T-helper 1 cell treated with Interleukin-12 subunit alpha and Interleukin-12 subunit beta and Interleukin-4 antibody, amounts not matched to agents 30 μg/mL and 1 μg/mL, for 36 hours (primary cell): ENCODE results near the gene HADHA.
A peak's percentile ranks its signal among the peaks of the same experiment; 100 is the strongest.
"Not testable (repeated sequence)": the region's sequence is repeated elsewhere in the genome, so short reads cannot be mapped to it uniquely, and the experiment has no call there.

ENCODE experiments used
- H3K27ac Mint-ChIP-seq: one replicate; pipeline ENCODE4 v1.8.0; 2021; ENCODE audit warnings: mild to moderate bottlenecking, mixed read lengths
- H3K27me3 Mint-ChIP-seq: one replicate; pipeline ENCODE4 v1.8.0; 2021; ENCODE audit warnings: low read depth, mixed read lengths
- H3K36me3 Mint-ChIP-seq: one replicate; pipeline ENCODE4 v1.8.0; 2021; ENCODE audit warnings: low read depth, mixed read lengths
- H3K4me1 Mint-ChIP-seq: one replicate; pipeline ENCODE4 v1.8.0; 2021; ENCODE audit warnings: low read depth, mixed read lengths
- H3K4me3 Mint-ChIP-seq: one replicate; pipeline ENCODE4 v1.8.0; 2021; ENCODE audit warnings: mild to moderate bottlenecking, moderate library complexity, mixed read lengths
- H3K9me3 Mint-ChIP-seq: one replicate; pipeline ENCODE4 v1.8.0; 2021; ENCODE audit warnings: mixed read lengths

The HADHA gene

GRCh38 chr2:26268213-26268612 is 23.8 kb upstream of the HADHA start:
- peaks cover 5% of the 10 kb centered on the region for H3K4me1 Mint-ChIP-seq
- H3K4me3 Mint-ChIP-seq = no peak overlapping the region
- H3K27me3 Mint-ChIP-seq = no peaks in the 10 kb centered on the region
- H3K27ac Mint-ChIP-seq = no peak overlapping the region
- no peaks in the 10 kb centered on the region for H3K9me3 Mint-ChIP-seq
- H3K36me3 Mint-ChIP-seq = peaks cover 14% of the 10 kb centered on the region

- H3K36me3 Mint-ChIP-seq = peaks cover 19% of the 10 kb centered on the region
- H3K27ac Mint-ChIP-seq, H3K27me3 Mint-ChIP-seq, H3K9me3 Mint-ChIP-seq, H3K4me1 Mint-ChIP-seq, H3K4me3 Mint-ChIP-seq: not testable (repeated sequence)
Measured at GRCh38 chr2:26258836-26259235, 14.4 kb upstream of the HADHA start.

GRCh38 chr2:26255759-26256384 is 11.4 kb upstream of the HADHA start:
- no peak overlapping the region for H3K27ac Mint-ChIP-seq

GRCh38 chr2:26251893-26252292 is 7.5 kb upstream of the HADHA start:
- Mint-ChIP-seq H3K36me3 (peaks cover 4% of the 10 kb centered on the region), H3K27me3 (no peaks in the 10 kb centered on the region), H3K27ac (no peak overlapping the region), H3K4me1 (peaks cover 14% of the 10 kb centered on the region), H3K9me3 (no peaks in the 10 kb centered on the region), H3K4me3 (no peak overlapping the region)

More at GRCh38 chr2:26255759-26256384, 11.4 kb upstream of the HADHA start:
- Mint-ChIP-seq H3K27me3 (no peaks in the 10 kb centered on the region), H3K36me3 (peaks cover 14% of the 10 kb centered on the region), H3K9me3 (no peaks in the 10 kb centered on the region), H3K4me3 (no peak overlapping the region), H3K4me1 (peaks cover 10% of the 10 kb centered on the region)

- Mint-ChIP-seq H3K4me1 (peaks cover 28% of the 10 kb centered on the region), H3K4me3 (no peak overlapping the region), H3K27ac (no peak overlapping the region), H3K27me3 (no peaks in the 10 kb centered on the region), H3K36me3 (no peaks in the 10 kb centered on the region), H3K9me3 (no peaks in the 10 kb centered on the region)
Measured at GRCh38 chr2:26249625-26250024, 5.2 kb upstream of the HADHA start.

- Mint-ChIP-seq H3K27ac (peak overlapping the region; percentile 6), H3K36me3 (no peaks in the 10 kb centered on the region), H3K4me1 (peaks cover 32% of the 10 kb centered on the region), H3K4me3 (peak overlapping the region; percentile 94), H3K27me3 (no peaks in the 10 kb centered on the region), H3K9me3 (no peaks in the 10 kb centered on the region)
Measured at GRCh38 chr2:26246818-26247217, 2.4 kb upstream of the HADHA start.

- peaks cover 31% of the 10 kb centered on the region for H3K4me1 Mint-ChIP-seq
- H3K4me3 Mint-ChIP-seq = peak overlapping the region; percentile 94
- peak overlapping the region; percentile 94 for H3K27ac Mint-ChIP-seq
Measured at GRCh38 chr2:26245810-26246209, 1.4 kb upstream of the HADHA start.

GRCh38 chr2:26245231-26245732 is 850 bp upstream of the HADHA start:
- H3K27me3 Mint-ChIP-seq = no peaks in the 10 kb centered on the region
- H3K4me3 Mint-ChIP-seq = peak overlapping the region; percentile 94
- peak overlapping the region; percentile 94 for H3K27ac Mint-ChIP-seq
- no peaks in the 10 kb centered on the region for H3K9me3 Mint-ChIP-seq
- no peaks in the 10 kb centered on the region for H3K36me3 Mint-ChIP-seq
- H3K4me1 Mint-ChIP-seq = peaks cover 35% of the 10 kb centered on the region

More at GRCh38 chr2:26245810-26246209, 1.4 kb upstream of the HADHA start:
- Mint-ChIP-seq H3K27me3 (no peaks in the 10 kb centered on the region), H3K9me3 (no peaks in the 10 kb centered on the region), H3K36me3 (no peaks in the 10 kb centered on the region)

GRCh38 chr2:26243470-26244308 is 743 bp downstream of the HADHA start:
- Mint-ChIP-seq H3K36me3 (peaks cover 5% of the 10 kb centered on the region), H3K27ac (peak overlapping the region; percentile 94), H3K4me3 (peak overlapping the region; percentile 94), H3K4me1 (peaks cover 42% of the 10 kb centered on the region), H3K27me3 (no peaks in the 10 kb centered on the region), H3K9me3 (no peaks in the 10 kb centered on the region)

GRCh38 chr2:26241928-26242436 is 2.5 kb downstream of the HADHA start:
- Mint-ChIP-seq H3K36me3 (peaks cover 13% of the 10 kb centered on the region), H3K27ac (peak overlapping the region; percentile 28), H3K4me3 (peak overlapping the region; percentile 58), H3K27me3 (no peaks in the 10 kb centered on the region), H3K4me1 (peaks cover 42% of the 10 kb centered on the region), H3K9me3 (no peaks in the 10 kb centered on the region)

- H3K27ac Mint-ChIP-seq = no peak overlapping the region
- peaks cover 23% of the 10 kb centered on the region for H3K36me3 Mint-ChIP-seq
- no peaks in the 10 kb centered on the region for H3K27me3 Mint-ChIP-seq
- H3K4me3 Mint-ChIP-seq = no peak overlapping the region
- H3K4me1 Mint-ChIP-seq = peaks cover 28% of the 10 kb centered on the region
- H3K9me3 Mint-ChIP-seq = no peaks in the 10 kb centered on the region
Measured at GRCh38 chr2:26238311-26238958, 6.0 kb downstream of the HADHA start.

- no peaks in the 10 kb centered on the region for H3K9me3 Mint-ChIP-seq
- no peaks in the 10 kb centered on the region for H3K27me3 Mint-ChIP-seq
- H3K4me3 Mint-ChIP-seq = no peak overlapping the region
- H3K4me1 Mint-ChIP-seq = peaks cover 23% of the 10 kb centered on the region
- H3K36me3 Mint-ChIP-seq = peaks cover 25% of the 10 kb centered on the region
- H3K27ac Mint-ChIP-seq = no peak overlapping the region
Measured at GRCh38 chr2:26237868-26238267, 6.6 kb downstream of the HADHA start.

- Mint-ChIP-seq H3K9me3 (no peaks in the 10 kb centered on the region), H3K36me3 (peaks cover 36% of the 10 kb centered on the region), H3K4me1 (peaks cover 10% of the 10 kb centered on the region), H3K4me3 (no peak overlapping the region), H3K27me3 (no peaks in the 10 kb centered on the region), H3K27ac (no peak overlapping the region)
Measured at GRCh38 chr2:26235089-26235488, 9.3 kb downstream of the HADHA start.

- no peaks in the 10 kb centered on the region for H3K27me3 Mint-ChIP-seq
- no peak overlapping the region for H3K4me3 Mint-ChIP-seq
- no peak overlapping the region for H3K27ac Mint-ChIP-seq
- peaks cover 5% of the 10 kb centered on the region for H3K9me3 Mint-ChIP-seq
- peaks cover 54% of the 10 kb centered on the region for H3K36me3 Mint-ChIP-seq
- H3K4me1 Mint-ChIP-seq = no peaks in the 10 kb centered on the region
Measured at GRCh38 chr2:26230806-26231205, 13.6 kb downstream of the HADHA start.
